Measurements from ENCODE around the gene HSD17B14. TPM values are rescaled to one million over a fixed set of nuclear protein-coding genes. Genes with fewer than 3 reads are reported as not detected.

The HSD17B14 gene
- polyA plus RNA-seq, 1 of the 3 experiments (the other 2 are of a cell fraction) = 29.7 TPM

GRCh38 chr19:48777720-48778119 lies 58.6 kb downstream of the HSD17B14 start (continued):
- TF ChIP-seq, protein P1, sequence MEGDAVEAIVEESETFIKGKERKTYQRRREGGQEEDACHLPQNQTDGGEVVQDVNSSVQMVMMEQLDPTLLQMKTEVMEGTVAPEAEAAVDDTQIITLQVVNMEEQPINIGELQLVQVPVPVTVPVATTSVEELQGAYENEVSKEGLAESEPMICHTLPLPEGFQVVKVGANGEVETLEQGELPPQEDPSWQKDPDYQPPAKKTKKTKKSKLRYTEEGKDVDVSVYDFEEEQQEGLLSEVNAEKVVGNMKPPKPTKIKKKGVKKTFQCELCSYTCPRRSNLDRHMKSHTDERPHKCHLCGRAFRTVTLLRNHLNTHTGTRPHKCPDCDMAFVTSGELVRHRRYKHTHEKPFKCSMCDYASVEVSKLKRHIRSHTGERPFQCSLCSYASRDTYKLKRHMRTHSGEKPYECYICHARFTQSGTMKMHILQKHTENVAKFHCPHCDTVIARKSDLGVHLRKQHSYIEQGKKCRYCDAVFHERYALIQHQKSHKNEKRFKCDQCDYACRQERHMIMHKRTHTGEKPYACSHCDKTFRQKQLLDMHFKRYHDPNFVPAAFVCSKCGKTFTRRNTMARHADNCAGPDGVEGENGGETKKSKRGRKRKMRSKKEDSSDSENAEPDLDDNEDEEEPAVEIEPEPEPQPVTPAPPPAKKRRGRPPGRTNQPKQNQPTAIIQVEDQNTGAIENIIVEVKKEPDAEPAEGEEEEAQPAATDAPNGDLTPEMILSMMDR (IDR thresholded peaks at IDR 0.05) = no peak
- no peak for TF ChIP-seq USF1 (IDR thresholded peaks at IDR 0.05; ENCODE audit: borderline replicate concordance, low read depth)

DNA sequence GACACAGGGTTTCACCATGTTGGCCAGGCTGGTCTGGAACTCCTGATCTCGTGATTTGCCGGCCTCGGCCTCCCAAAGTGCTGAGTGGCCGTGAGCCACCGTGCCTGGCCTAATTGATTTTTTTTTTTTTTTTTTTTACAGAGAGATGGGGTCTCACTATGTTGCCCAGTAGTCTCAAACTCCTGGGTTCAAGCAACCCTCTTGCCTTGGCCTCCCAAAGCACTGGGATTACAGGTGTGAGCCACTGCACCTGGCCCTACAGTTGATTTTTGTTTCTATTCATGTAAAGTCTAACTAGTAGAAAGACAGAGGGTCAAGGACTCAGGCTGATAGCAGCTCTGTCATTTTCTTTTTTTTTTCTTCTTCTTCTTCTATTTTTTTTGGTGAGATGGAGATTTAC lies 59.2 kb downstream of the HSD17B14 start:
- Histone ChIP-seq H3F3A (replicated peaks; ENCODE audit: insufficient read depth) (no peaks in the 10 kb centered on the region), H3K79me2 (ENCODE audit: insufficient read depth) (no peaks in the 10 kb centered on the region), H3K27me3 (ENCODE audit: insufficient read depth) (no peaks in the 10 kb centered on the region), H3K4me2 (no peak overlapping the region), H4K20me1 (ENCODE audit: insufficient read depth) (no peaks in the 10 kb centered on the region), H3K4me3 (ENCODE audit: low read depth in 2 of 2, low read length in 1 of 2) (no peak overlapping the region), H2AFZ (ENCODE audit: low read depth) (no peak overlapping the region), H3K4me1 (ENCODE audit: control insufficient read depth in 1 of 2, insufficient read depth in 2 of 2, low read depth in 1 of 2, low read length in 1 of 2) (no peaks in the 10 kb centered on the region; a peak in 1 of 4 replicates), H3K9me3 (no peaks in the 10 kb centered on the region), H3K9ac (no peak overlapping the region), H3K36me3 (replicated peaks in 1 of 2; ENCODE audit: control insufficient read depth in 1 of 2, insufficient read depth in 2 of 2, low read length in 1 of 2) (no peaks in the 10 kb centered on the region), H3K27ac (ENCODE audit: low read depth in 2 of 2, low read length in 1 of 2) (no peak overlapping the region), H3K9me2 (no peaks in the 10 kb centered on the region)
- 86% methylated on average over 5 of the region's 5 CpGs for WGBS (ENCODE audit: low lambda C conversion rate)
- CTCF ChIA-PET = interaction anchor here (0.9 to 3.8 kb wide), 2 partner anchors 11 to 194 kb away, joined by 3 to 14 read pairs; no protein-coding TSS in a partner anchor
- POLR2A ChIA-PET = interaction anchor here (0.7 kb wide), 1 partner anchor 1570 kb away, joined by 3 read pairs; no protein-coding TSS in a partner anchor
- TF ChIP-seq USF2 (IDR thresholded peaks at IDR 0.05; ENCODE audit: borderline replicate concordance, low read depth, low read length) (no peak), TEAD4 (IDR thresholded peaks at IDR 0.05; ENCODE audit: borderline replicate concordance, insufficient read depth) (no peak), PBX3 (IDR thresholded peaks at IDR 0.05) (no peak), FOXJ3 (CRISPR knock-in tag; IDR thresholded peaks at IDR 0.05) (no peak), EZH2phosphoT487 (IDR thresholded peaks at IDR 0.05; ENCODE audit: borderline replicate concordance, low read depth) (no peak), FOSL2 (IDR thresholded peaks at IDR 0.05; ENCODE audit: borderline replicate concordance, low read depth) (no peak), JUND (IDR thresholded peaks at IDR 0.05) (no peak), TAF1 (IDR thresholded peaks at IDR 0.05; ENCODE audit: borderline replicate concordance, low read depth, low read length) (no peak), RCOR1 (IDR thresholded peaks at IDR 0.05; ENCODE audit: low read length) (no peak), CHD2 (IDR thresholded peaks at IDR 0.05; ENCODE audit: low read length, partially characterized antibody) (no peak), MEF2A (IDR thresholded peaks at IDR 0.05; ENCODE audit: borderline replicate concordance, low read depth) (no peak), POLR2AphosphoS5 (IDR thresholded peaks at IDR 0.05; ENCODE audit: low read depth, low read length) (no peak), SMC3 (IDR thresholded peaks at IDR 0.05; ENCODE audit: low read depth, low read length) (no peak), USF1 (IDR thresholded peaks at IDR 0.05; ENCODE audit: borderline replicate concordance, low read depth) (no peak), ELF1 (IDR thresholded peaks at IDR 0.05) (no peak)
- TF ChIP-seq, protein P1 (IDR thresholded peaks at IDR 0.05) = no peak
- DNase-seq = no peak
